Measurements from ENCODE around the gene BAIAP3. TPM values are rescaled to one million over a fixed set of nuclear protein-coding genes. Genes with fewer than 3 reads are reported as not detected.

The BAIAP3 gene
- total RNA-seq, 3 donors from 2014 or later: 5.6 to 14.6 (median 5.7) TPM

DNA sequence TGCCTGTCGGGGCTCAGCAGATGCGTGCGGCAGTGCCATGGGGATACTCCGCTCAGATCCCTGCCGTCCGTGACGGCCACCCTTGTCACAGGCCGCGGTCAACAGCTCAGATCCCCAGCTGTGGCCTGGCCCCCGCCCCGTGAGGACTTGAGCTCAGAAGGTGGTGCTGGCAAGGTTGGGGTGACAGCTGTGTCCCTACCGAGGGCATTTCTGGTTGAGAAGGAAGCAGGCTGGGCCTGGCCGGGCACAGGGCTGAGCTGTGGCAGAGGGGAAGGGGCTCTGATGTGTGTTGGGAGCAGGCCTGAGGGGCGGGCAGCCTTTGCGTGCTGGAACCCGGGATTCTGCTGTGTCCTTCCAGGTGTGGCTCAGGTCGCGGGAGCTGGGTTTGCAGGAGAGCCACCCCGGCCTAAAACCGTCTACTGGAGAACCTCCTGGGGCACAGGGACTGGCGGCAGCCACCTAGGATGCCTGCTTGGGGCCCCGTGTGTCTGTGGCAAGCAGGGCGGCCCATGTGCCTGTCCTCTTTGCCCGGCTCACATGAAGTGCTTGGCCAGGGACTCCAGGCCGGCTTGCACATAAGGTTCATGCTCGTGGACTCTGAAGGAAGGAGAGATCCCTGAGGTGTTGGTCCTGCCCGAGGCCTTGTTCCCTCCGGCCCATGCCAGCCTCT is 18.9 kb upstream of the BAIAP3 start:
- DNase-seq (peak in 1 of 3 donors; percentile 21), ATAC-seq (no peak)
- Histone ChIP-seq H3K9me3 (no peaks in the 10 kb centered on the region), H3K4me3 (no peak overlapping the region), H3K4me1 (ENCODE audit: low read depth) (peaks cover 19% of the 10 kb centered on the region), H3K36me3 (ENCODE audit: low read depth) (peaks cover 36% of the 10 kb centered on the region)
- TF ChIP-seq, protein P1, sequence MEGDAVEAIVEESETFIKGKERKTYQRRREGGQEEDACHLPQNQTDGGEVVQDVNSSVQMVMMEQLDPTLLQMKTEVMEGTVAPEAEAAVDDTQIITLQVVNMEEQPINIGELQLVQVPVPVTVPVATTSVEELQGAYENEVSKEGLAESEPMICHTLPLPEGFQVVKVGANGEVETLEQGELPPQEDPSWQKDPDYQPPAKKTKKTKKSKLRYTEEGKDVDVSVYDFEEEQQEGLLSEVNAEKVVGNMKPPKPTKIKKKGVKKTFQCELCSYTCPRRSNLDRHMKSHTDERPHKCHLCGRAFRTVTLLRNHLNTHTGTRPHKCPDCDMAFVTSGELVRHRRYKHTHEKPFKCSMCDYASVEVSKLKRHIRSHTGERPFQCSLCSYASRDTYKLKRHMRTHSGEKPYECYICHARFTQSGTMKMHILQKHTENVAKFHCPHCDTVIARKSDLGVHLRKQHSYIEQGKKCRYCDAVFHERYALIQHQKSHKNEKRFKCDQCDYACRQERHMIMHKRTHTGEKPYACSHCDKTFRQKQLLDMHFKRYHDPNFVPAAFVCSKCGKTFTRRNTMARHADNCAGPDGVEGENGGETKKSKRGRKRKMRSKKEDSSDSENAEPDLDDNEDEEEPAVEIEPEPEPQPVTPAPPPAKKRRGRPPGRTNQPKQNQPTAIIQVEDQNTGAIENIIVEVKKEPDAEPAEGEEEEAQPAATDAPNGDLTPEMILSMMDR (IDR thresholded peaks at IDR 0.05): no peak
- intact Hi-C loops (cut with DNase I, micrococcal nuclease): no loop called here

DNA sequence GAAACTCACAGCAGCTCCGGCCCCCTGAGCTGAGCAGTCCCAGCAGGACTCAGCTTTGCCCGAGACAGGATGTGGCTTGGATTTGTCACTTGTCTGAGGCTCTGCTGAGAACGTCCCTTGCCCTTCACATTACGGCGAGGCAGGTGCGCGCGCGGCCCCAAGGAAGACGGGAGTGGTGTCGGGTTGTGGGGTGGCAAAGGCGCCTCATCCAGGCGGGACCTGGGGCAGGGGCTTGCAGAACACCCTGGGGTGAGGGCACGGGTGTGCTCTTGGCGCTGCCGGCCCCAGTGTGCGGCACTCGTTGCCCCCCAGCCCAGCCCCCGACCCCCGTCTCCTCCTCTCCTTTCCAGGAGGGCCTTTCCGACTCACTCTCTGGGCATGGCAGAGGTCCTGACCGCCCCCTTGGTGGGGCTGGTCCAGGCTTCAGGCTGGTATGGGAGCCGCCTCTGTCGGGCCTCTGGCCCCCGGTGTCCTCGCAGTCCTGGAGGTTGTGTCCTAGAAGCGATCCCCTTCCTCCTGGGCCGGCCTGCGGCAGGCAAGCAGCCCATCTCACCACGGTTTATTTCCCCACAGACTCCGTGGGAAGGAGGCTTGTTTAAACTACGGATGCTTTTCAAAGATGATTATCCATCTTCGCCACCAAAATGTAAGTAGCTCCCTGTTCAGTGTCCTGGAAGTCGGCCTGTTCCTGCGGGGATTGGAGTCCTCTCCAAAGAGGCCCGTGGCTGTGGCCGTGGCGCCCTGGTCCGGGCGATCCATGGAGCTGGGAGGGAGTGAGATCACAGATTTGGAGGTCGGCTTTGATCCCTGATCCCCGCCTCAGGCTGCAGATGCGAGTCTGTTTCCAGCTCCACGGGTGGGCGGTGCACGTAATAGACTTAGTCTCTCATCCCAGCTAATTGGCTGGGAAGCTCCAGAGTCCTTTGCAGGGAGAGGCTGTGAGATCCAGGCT is 18.1 kb upstream of the BAIAP3 start:
- TF ChIP-seq, protein P1 (IDR thresholded peaks at IDR 0.05): no peak
- intact Hi-C loops (cut with DNase I, micrococcal nuclease): no loop called here
- DNase-seq (no peak), ATAC-seq (no peak)
- peaks cover 19% of the 10 kb centered on the region for H3K4me1 ChIP-seq (ENCODE audit: low read depth)
- H3K36me3 ChIP-seq (ENCODE audit: low read depth): peaks cover 44% of the 10 kb centered on the region
- H3K4me3 ChIP-seq: no peak overlapping the region
- H3K9me3 ChIP-seq: no peaks in the 10 kb centered on the region

DNA sequence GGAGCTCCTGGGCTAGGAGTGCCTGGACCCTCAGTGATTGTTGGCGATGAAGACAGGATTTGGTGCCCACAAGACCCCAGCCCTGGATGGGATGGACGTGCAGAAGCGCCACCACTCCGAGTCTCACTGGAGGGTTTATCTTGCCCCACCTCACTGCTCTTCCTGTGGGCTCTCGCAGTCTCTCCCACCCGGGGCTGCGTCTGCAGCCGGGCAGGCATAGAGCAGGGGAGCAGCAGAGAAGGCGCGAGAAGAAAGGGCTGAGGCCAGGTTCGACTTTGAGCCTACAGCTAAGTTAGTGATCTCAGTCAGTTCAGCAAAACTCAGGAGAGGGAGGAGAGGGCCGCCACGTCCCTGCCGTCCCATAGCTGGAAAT is 17.4 kb upstream of the BAIAP3 start:
- H3K36me3 ChIP-seq (ENCODE audit: low read depth): peaks cover 47% of the 10 kb centered on the region
- peaks cover 14% of the 10 kb centered on the region for H3K4me1 ChIP-seq (ENCODE audit: low read depth)
- no peaks in the 10 kb centered on the region for H3K9me3 ChIP-seq
- DNase-seq (no peak), ATAC-seq (no peak)
- TF ChIP-seq, protein P1 (IDR thresholded peaks at IDR 0.05): no peak
- intact Hi-C loops (cut with DNase I, micrococcal nuclease): no loop called here
- no peak overlapping the region for H3K4me3 ChIP-seq

DNA sequence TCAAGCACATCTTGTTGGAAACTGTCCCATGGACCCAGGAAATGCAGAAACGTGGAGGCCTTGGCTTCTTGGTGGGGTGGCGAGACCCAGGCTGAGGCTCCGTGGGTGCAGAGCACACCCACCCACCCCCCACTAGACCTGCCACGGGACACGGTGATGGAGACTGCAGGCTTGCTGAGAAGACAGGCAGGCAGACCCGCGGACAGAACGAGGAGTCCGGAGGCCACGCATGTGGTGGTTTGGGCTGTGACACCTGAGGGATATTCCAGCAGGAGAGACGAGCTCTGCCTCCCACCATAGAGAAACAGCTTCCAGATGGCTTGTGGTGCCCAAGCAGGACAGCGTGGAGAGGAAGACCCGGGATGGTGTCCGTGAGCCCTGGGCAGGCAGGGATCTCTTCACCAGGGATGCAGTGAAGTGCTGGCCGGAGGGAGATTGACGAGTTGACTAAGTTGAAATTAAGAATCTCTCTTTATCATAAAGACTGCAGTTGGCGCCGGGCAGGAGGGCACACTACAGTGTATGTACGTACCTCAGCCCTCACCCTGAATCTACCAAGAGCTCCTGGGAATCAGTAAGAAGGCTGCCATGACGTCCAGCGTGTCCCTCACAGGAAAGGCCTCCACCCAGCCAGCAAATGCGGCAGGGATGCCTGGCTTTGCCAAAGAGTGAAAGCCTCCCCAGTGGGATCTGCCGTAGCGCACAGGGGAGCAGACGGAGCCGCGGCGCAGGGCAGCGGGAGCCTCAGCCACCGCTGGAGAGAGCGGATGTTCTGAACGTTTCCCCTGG is 15.8 kb upstream of the BAIAP3 start:
- Histone ChIP-seq H3K4me3 (no peak overlapping the region), H3K4me1 (ENCODE audit: low read depth) (no peaks in the 10 kb centered on the region), H3K36me3 (ENCODE audit: low read depth) (peaks cover 47% of the 10 kb centered on the region), H3K9me3 (no peaks in the 10 kb centered on the region)
- intact Hi-C loops (cut with DNase I, micrococcal nuclease): no loop called here
- TF ChIP-seq, protein P1 (IDR thresholded peaks at IDR 0.05): no peak
- ATAC-seq (no peak), DNase-seq (no peak)

DNA sequence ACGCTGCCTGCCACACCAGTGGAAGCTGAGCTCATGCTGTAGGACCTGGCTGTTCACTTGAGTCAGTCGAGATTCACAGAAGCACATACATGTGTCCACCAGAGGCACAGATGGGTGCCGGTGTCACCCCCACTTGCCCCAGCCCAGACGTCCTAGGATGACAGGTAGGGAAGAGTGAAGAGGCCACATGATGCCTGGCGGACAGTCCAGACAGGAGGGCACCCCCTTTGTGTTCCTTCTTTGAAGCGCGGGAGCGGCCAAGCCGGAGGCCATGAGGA is 15.2 kb upstream of the BAIAP3 start:
- intact Hi-C loops (cut with DNase I, micrococcal nuclease): no loop called here
- ATAC-seq (no peak), DNase-seq (no peak)
- TF ChIP-seq, protein P1 (IDR thresholded peaks at IDR 0.05): no peak
- Histone ChIP-seq H3K36me3 (ENCODE audit: low read depth) (peaks cover 50% of the 10 kb centered on the region), H3K9me3 (no peaks in the 10 kb centered on the region), H3K4me1 (ENCODE audit: low read depth) (no peaks in the 10 kb centered on the region), H3K4me3 (no peak overlapping the region)
